H9 (cell line): ENCODE data around the gene TCF7L2. TPM values are rescaled to one million over a fixed set of nuclear protein-coding genes. Genes with fewer than 3 reads are reported as not detected.

Experiments
- DNase-seq: peaks from one replicate; pipeline ENCODE4 v3.0.0-alpha.2; 2017
- H2AFZ ChIP-seq: one replicate; pipeline ENCODE4 v1.6.1; 2013; ENCODE audit warnings: mild to moderate bottlenecking, low read length, control low read depth, moderate library complexity
- H2AK5ac ChIP-seq: 2 replicates; pipeline ENCODE4 v1.6.1; 2013; ENCODE audit warnings: low read length, control low read depth, mixed read lengths; ENCODE audit not compliant: insufficient read length
- H2BK120ac ChIP-seq: one replicate; pipeline ENCODE4 v1.6.1; 2013; ENCODE audit warnings: low read depth, mild to moderate bottlenecking, low read length, control low read depth, inconsistent platforms; ENCODE audit not compliant: poor library complexity, severe bottlenecking
- H2BK12ac ChIP-seq: 2 replicates; pipeline ENCODE4 v1.6.1; 2013; ENCODE audit warnings: low read length, control low read depth, mixed read lengths, low read depth; ENCODE audit not compliant: insufficient read length
- H2BK15ac ChIP-seq: 2 replicates; pipeline ENCODE4 v1.6.1; 2013; ENCODE audit warnings: low read depth, low read length, control low read depth
- H2BK20ac ChIP-seq: one replicate; pipeline ENCODE4 v1.6.1; 2013; ENCODE audit warnings: low read depth, mild to moderate bottlenecking, low read length, control low read depth, inconsistent platforms; ENCODE audit not compliant: poor library complexity, severe bottlenecking
- H2BK5ac ChIP-seq: 2 replicates; pipeline ENCODE4 v1.6.1; 2013; ENCODE audit warnings: low read length, control low read depth, mixed read lengths; ENCODE audit not compliant: insufficient read length
- H3K14ac ChIP-seq: 2 replicates; pipeline ENCODE4 v1.6.1; 2013; ENCODE audit warnings: low read length, control low read depth; ENCODE audit not compliant: insufficient read depth
- H3K18ac ChIP-seq: 2 replicates; pipeline ENCODE4 v1.6.1; 2013; ENCODE audit warnings: low read depth, mild to moderate bottlenecking, mixed read lengths, low read length, control low read depth; ENCODE audit not compliant: insufficient read length
- H3K23ac ChIP-seq: 2 replicates; pipeline ENCODE4 v1.6.1; 2013; ENCODE audit warnings: low read length, control low read depth, mixed read lengths, low read depth; ENCODE audit not compliant: insufficient read length
- H3K23me2 ChIP-seq: 2 replicates; pipeline ENCODE4 v1.6.1; 2013; ENCODE audit warnings: low read depth, mild to moderate bottlenecking, mixed read lengths, low read length, control low read depth; ENCODE audit not compliant: insufficient read length, poor library complexity, severe bottlenecking
- H3K27ac ChIP-seq: 2 replicates; pipeline ENCODE4 v1.5.1; 2013; ENCODE audit warnings: low read length, control low read depth, mixed read lengths, low read depth; ENCODE audit not compliant: insufficient read length
- H3K27me3 ChIP-seq: 2 replicates; pipeline ENCODE4 v1.6.1; 2013; ENCODE audit warnings: low read length, control low read depth, inconsistent platforms; ENCODE audit not compliant: insufficient read depth
- H3K4ac ChIP-seq: 2 replicates; pipeline ENCODE4 v1.6.1; 2013; ENCODE audit warnings: low read depth, mild to moderate bottlenecking, control low read depth, inconsistent platforms, low read length, moderate library complexity
- H3K4me1 ChIP-seq: 2 replicates; pipeline ENCODE4 v1.6.1; 2013; ENCODE audit warnings: low read length, control low read depth, inconsistent platforms; ENCODE audit not compliant: insufficient read depth
- H3K4me2 ChIP-seq: 2 replicates; pipeline ENCODE4 v1.6.1; 2013; ENCODE audit warnings: low read length, control low read depth, mixed read lengths; ENCODE audit not compliant: insufficient read length, insufficient read depth
- H3K56ac ChIP-seq: 2 replicates; pipeline ENCODE4 v1.6.1; 2013; ENCODE audit warnings: low read depth, mild to moderate bottlenecking, mixed read lengths, low read length, control low read depth; ENCODE audit not compliant: insufficient read length
- H3K79me1 ChIP-seq: 2 replicates; pipeline ENCODE4 v1.6.1; 2013; ENCODE audit warnings: low read depth, mild to moderate bottlenecking, moderate library complexity, low read length, control low read depth, inconsistent platforms; ENCODE audit not compliant: insufficient read depth, poor library complexity, severe bottlenecking
- H3K79me2 ChIP-seq: 2 replicates; pipeline ENCODE4 v1.6.1; 2013; ENCODE audit warnings: low read length, control low read depth, inconsistent platforms; ENCODE audit not compliant: insufficient read depth
- H3K9ac ChIP-seq: 2 replicates; pipeline ENCODE4 v1.6.1; 2013; ENCODE audit warnings: low read length, control low read depth, mixed read lengths; ENCODE audit not compliant: insufficient read length; ENCODE audit errors: extremely low read depth
- H3K9me3 ChIP-seq: one replicate; pipeline ENCODE4 v1.6.1; 2013; ENCODE audit warnings: low read depth, low read length, inconsistent platforms; ENCODE audit not compliant: control insufficient read depth
- H3T11ph ChIP-seq: one replicate; pipeline ENCODE4 v1.6.1; 2013; ENCODE audit warnings: mild to moderate bottlenecking, low read length, control low read depth, inconsistent platforms
- H4K20me1 ChIP-seq: one replicate; pipeline ENCODE4 v1.6.1; 2013; ENCODE audit not compliant: control insufficient read depth, insufficient read length, insufficient read depth
- H4K5ac ChIP-seq: 2 replicates; pipeline ENCODE4 v1.6.1; 2013; ENCODE audit warnings: low read depth, mild to moderate bottlenecking, mixed read lengths, low read length, control low read depth; ENCODE audit not compliant: insufficient read length
- H4K8ac ChIP-seq: replicated peaks from 2 replicates; pipeline ENCODE4 v1.6.1; 2013; ENCODE audit warnings: low read length, control low read depth, mixed read lengths, low read depth; ENCODE audit not compliant: insufficient read length
- H4K91ac ChIP-seq: 2 replicates; pipeline ENCODE4 v1.6.1; 2013; ENCODE audit warnings: low read depth, mild to moderate bottlenecking, moderate library complexity, mixed read lengths, low read length, control low read depth; ENCODE audit not compliant: insufficient read length
- H3K27ac Mint-ChIP-seq, 3 experiments: 2 replicates in 2 of 3; 3 replicates in 1 of 3; pipeline ENCODE4 v1.8.0; 2020 to 2021; ENCODE audit warnings: mixed read lengths in 3 of 3, mild to moderate bottlenecking in 1 of 3, moderate library complexity in 1 of 3
- H3K27me3 Mint-ChIP-seq: 2 replicates; pipeline ENCODE4 v1.8.0; 2021; ENCODE audit warnings: low read depth, mild to moderate bottlenecking, moderate library complexity, mixed read lengths
- H3K36me3 Mint-ChIP-seq, 3 experiments: 2 replicates in 2 of 3; 3 replicates in 1 of 3; pipeline ENCODE4 v1.8.0; 2020 to 2021; ENCODE audit warnings: low read depth in 3 of 3, mixed read lengths in 3 of 3; ENCODE audit not compliant: insufficient read depth in 1 of 3
- H3K4me1 Mint-ChIP-seq, 2 experiments: 2 replicates each; pipeline ENCODE4 v1.8.0; 2020; ENCODE audit warnings: mixed read lengths in 2 of 2
- H3K4me3 Mint-ChIP-seq, 2 experiments: 2 replicates in 1 of 2; 3 replicates in 1 of 2; pipeline ENCODE4 v1.8.0; 2020 to 2021; ENCODE audit warnings: mild to moderate bottlenecking in 2 of 2, mixed read lengths in 2 of 2, moderate library complexity in 1 of 2
- H3K9me3 Mint-ChIP-seq, 2 experiments: 2 replicates in 1 of 2; 3 replicates in 1 of 2; pipeline ENCODE4 v1.8.0; 2020; ENCODE audit warnings: mild to moderate bottlenecking in 2 of 2, mixed read lengths in 2 of 2, moderate library complexity in 1 of 2
- CTCF ChIP-seq: fragments of 200-600 bp; sonication (generic); conservative IDR thresholded peaks from 3 replicates; pipeline ENCODE4 v1.8.0; 2021; ENCODE audit warnings: antibody characterized with exemption, mild to moderate bottlenecking
- WGBS: extraction: QIAGEN DNeasy Blood & Tissue Kit; methylation state at CpG from one replicate; pipeline ENCODE4 v1.1.7; 2013; ENCODE audit warnings: missing lambda C conversion rate, low lambda C conversion rate, mixed read lengths; ENCODE audit not compliant: insufficient read length; ENCODE audit errors: extremely low coverage; 5-methylcytosine and 5-hydroxymethylcytosine counted together
- total RNA-seq: library from RNA; stranded (reverse); gene quantifications from 2 replicates; pipeline ENCODE4 v1.2.1, GENCODE V29; 2021

TCF7L2 gene
- total RNA-seq, 1 experiment from 2014 or later, result 71.1 TPM

- Histone ChIP-seq H3K18ac (no peak overlapping the region), H4K8ac (no peak overlapping the region), H3K79me1 (no peaks in the 10 kb centered on the region), H3K4me1 (peaks cover 2% of the 10 kb centered on the region; the same call in 1 of the 2 replicates), H2AFZ (no peak overlapping the region), H3K4ac (no peak overlapping the region), H3K56ac (no peak overlapping the region), H2AK5ac (no peak overlapping the region), H3K79me2 (no peaks in the 10 kb centered on the region), H3K27ac (no peak overlapping the region), H3K23ac (no peak overlapping the region), H3T11ph (no peak overlapping the region), H2BK20ac (no peak overlapping the region), H2BK12ac (no peak overlapping the region), H2BK120ac (no peak overlapping the region), H3K9ac (no peak overlapping the region), H3K14ac (no peak overlapping the region), H2BK5ac (no peak overlapping the region), H3K23me2 (no peaks in the 10 kb centered on the region), H4K91ac (no peak overlapping the region), H4K5ac (no peak overlapping the region), H4K20me1 (no peaks in the 10 kb centered on the region), H3K4me2 (no peak overlapping the region), H3K9me3 (no peaks in the 10 kb centered on the region), H2BK15ac (no peak overlapping the region), H3K27me3 (peaks cover 24% of the 10 kb centered on the region; the same call in 1 of the 2 replicates)
- Mint-ChIP-seq H3K4me1 (peaks cover 44 to 50% of the 10 kb centered on the region in 2 experiments), H3K36me3 (no peaks in the 10 kb centered on the region), H3K9me3 (no peaks in the 10 kb centered on the region), H3K27ac (no peak overlapping the region), H3K4me3 (no peak overlapping the region), H3K27me3 (peaks cover 82% of the 10 kb centered on the region)
- WGBS, result no CpG with 5 or more reads among the region's 11 CpGs
- DNase-seq, result no peak
- TF ChIP-seq CTCF, result no peak
These were observed 34.2 kb upstream of the TCF7L2 start for GRCh38 chr10:112915590-112916572.
